SW 1271 (cell line): Measurements from ENCODE around the gene CPSF4.

Experiments
- DNase-seq, 2 experiments: peaks; one replicate each; lab custom pipeline; 2025; lab: John Stamatoyannopoulos, UW

CPSF4 gene

DNA sequence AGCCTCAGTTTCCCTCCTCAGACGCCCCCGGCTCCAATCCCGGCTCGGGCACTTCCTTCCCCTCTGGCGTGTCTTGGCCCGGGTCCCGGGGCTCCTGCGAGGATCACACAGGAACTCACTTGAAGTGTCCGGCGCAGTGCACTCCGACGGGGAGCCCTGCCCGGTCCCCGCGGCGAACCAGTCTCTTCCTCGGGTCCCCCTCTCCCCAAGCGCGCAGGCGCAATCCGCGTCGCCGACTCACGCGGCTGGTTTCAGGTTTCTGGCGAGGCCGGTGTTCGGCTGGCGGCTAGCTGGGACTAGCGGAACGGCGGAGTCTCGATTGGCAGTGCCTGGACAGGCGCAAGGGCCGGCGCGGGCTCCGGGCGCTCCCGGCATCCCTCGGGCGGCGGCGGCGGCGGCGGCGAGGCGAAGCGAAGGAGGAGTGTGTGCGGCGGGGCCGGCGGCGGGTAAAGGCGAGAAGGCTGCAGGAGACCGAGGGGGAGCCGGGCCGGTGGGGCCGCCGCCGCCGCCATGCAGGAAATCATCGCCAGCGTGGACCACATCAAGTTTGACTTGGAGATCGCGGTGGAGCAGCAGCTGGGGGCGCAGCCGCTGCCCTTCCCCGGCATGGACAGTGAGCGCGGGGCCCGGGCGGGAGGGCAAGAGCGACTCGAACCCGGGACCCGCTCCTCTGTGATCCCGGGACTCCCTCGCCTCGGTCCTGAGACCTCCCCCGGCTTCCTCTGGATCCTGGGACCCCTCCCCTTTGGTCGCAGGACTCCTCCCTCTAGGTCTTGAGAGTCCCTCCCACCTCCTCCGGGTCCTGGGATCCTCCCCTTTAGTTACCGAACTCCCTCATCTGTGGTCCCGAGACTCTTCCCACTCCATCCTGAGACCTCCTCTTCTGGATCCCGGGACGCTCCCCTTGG is at the start of gene CPSF4, which contains the start of gene PTCD1:
CPSF4 (plus strand) TSS at position 371 of the 908 bp plus-strand sequence; CDS start at position 511, 140 bp downstream.
PTCD1 (minus strand) TSS at position 226 of the 908 bp plus-strand sequence. CDS start 3,556 bp downstream, outside the sequence.
- peak; percentile 75 to 85 for DNase-seq

DNA sequence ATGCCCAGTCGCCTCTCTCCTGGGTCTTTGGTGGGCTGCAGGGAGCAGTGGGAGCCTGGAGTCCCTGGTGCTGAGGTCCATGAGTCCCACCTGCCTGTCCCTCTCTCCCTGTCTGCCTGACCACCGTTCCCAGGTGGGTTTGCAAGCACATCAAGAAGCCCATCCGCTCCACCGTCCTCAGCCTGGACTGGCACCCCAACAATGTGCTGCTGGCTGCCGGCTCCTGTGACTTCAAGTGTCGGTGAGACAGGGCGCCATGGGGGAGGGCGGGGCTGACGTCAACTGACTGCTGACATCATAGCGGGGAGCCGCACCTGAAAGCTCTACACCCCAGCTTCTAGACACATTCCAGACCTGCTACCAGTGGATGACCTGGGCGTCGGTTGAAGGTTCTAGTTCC is 49.0 kb upstream of the CPSF4 start:
- no peak for DNase-seq

DNA sequence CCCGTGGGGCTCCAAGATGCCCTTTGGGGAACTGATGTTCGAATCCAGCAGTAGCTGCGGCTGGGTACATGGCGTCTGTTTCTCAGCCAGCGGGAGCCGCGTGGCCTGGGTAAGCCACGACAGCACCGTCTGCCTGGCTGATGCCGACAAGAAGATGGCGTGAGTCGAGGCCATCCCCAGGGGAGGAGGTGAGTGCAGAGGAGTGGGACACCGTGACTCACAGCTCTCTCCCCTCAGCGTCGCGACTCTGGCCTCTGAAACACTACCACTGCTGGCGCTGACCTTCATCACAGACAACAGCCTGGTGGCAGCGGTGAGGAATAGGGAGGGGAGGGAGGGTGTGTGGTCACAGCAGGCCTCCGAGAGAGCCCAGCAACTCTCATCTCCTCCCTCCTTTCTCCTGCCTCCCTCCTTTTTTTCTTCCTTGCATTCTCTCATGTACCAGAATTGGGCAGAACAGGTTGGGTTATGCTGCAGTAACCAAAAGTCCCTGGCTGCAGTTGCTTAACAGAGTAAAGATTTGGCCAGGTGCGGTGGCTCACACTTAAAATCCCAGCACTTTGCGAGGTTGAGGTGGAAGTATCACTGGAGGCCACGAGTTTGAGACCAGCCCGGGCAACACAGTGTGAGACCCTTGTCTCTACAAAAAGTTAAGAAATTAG is 47.7 kb upstream of the CPSF4 start:
- no peak for DNase-seq

DNA sequence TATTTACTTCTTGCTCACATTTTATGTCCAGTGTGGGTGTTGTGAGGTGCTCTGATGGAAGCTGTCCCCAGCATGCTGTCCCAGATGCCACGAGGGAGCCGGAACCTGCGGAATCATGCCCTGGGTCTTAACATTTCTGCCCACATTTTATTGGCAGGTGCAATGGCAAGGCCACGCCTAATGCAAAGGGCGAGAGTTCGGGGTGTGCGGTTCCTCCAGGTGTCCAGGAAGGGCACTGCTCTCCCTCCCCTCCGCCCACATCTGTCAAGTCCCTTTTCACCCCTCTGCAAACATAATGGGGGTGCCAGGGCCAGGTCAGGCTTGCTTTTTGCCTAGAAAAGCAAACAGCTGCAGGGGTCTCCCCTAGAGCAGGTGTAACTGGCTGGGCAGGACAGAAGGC is 46.7 kb upstream of the CPSF4 start:
- no peak for DNase-seq

DNA sequence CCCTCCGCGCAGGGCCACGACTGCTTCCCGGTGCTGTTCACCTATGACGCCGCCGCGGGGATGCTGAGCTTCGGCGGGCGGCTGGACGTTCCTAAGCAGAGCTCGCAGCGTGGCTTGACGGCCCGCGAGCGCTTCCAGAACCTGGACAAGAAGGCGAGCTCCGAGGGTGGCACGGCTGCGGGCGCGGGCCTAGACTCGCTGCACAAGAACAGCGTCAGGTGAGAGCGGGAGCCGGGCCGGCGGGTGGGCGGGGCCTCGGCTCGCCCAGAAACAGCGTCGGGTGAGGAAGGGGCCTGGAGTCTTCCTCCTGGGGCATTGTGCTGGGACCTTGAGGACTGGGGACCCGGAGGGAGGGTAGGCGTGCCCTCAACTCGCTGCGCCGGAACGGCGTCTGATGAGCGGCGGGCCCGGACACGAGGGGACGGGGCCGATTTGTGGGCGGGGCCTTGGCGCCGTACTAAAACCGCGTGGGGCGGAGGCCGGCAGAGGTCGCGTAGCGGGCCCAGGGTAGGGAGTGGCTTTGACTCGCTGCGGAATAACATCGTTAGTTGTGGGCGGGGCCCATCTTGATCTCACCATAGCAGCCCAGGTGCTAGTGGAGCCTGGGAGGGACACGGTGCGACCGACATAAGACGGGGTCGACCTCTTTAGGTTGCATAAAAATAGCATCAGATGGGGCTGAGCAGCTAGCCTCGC is 45.9 kb upstream of the CPSF4 start:
- no peak for DNase-seq

DNA sequence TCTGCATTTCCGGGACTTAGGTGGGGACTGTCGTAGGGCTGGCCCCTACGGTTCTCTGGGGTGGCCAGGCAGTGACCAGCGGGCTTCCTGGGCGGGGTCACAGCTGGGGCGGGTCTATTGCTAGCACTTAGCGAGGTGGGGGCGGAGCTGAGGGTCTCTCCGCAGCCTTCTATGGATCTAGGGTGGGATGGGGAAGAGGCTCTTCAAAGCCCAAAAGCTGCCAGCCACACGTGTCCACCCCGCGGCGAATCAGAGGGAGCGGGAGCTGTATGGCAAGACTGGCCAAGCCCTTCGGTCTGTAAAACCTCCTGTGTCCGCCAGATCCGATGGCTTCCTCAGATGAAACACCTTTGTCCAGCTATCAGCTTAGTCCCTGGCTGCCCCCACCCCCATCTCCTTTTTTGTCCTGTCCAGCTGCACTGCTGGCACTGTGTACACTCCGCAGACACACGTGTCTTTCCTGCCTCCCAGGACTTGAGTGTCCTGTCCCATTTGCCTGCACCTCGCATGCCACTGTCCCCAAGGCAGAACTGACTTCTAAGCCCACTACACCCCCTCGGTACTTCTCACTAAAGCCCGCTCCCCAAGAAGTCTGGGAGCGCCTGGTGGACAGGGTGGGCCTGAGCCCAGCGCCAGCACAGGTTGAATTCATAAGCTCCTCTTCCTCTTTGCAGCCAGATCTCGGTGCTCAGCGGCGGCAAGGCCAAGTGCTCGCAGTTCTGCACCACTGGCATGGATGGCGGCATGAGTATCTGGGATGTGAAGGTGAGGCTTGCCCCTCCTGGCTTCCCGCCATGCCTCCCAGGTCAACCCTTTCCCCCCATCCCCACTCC is 45.2 kb upstream of the CPSF4 start:
- no peak for DNase-seq

DNA sequence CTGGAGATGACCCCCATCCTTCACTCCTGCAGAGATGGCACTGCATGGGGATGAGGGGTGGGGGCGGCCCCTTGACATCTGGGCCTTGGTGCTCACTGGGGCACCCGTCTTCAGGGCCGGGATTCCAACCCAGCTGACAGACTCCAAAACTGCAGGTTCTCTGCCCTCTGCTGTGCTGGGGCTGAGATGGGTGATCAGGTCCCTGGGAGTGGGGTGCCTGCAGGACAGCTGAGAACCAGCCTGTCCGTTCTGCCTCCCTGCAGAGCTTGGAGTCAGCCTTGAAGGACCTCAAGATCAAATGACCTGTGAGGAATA is 44.6 kb upstream of the CPSF4 start:
- no peak for DNase-seq

DNA sequence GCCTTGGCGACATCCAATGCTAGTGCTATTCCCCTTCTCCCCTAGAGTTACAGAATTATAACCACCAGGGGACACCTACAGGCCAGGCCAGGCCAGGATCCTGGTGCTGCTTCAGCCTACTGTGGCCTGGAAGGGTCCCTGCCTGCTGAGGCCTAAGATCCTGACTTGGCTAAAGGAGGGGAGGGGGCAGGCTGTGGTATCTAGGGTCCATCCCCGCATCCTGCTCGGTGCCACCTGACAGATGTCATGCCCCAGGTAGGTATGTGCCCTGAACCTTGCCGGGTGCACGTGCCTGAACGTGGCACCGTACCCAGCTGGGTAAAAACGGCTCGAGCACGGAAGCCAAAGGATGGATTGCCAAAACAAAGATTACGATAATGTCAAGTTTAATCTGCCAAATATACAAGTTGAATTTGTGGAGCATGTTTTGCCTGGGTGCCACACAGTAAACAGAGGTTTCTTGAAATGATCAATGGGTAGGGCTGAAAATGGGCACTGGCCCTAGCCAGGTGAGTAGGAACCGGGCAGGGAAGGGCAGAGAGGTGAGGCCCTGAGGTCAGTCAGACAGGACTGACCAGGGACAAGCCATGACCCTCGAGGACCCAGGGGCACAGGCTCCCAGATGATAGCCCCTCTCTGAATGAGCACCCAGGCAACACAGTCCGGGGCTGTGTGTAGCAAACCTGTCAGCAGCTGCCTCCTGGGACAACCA is 43.0 kb upstream of the CPSF4 start:
- no peak for DNase-seq

DNA sequence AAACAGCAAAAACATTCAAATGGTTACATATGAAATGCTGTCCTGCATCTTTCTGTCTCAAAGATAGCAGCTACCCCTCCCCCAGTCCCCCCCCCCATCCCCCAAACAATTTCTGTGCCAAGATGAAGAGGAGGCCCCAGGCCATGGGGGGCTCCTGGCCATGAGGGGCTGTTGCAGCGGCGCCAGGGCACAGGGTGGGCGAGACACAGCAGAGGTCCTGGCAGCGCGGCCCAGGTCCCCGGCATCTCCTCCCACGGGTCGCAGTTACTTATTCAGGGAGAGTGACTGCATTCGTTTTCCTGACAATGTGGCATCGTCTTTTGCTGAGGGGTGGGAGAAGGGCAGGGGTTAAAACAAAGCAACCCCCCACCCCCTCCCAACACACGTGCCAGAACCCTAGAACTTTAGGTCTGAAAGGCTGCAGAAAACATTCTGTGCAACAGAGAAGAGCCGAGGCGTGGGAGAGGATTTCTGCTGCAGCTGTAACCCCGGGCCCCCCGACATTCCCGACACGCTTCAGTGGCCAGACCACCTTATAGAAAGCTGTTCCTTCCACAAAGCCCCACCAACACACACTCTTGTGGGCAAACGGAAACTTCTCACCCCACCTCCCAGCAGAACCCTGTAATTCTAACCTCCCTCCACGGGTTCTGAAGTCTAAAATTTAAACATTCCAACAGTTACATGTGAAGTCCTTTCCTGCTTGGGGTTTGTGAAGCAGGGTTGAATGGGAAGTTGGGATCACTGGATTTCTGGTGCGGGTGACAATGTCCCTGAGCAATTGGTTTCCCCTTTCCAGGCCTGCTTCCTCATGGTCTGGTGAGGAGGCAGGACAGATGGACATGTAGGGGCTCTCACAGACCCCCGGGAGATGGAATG is 42.1 kb upstream of the CPSF4 start:
- DNase-seq = no peak

DNA sequence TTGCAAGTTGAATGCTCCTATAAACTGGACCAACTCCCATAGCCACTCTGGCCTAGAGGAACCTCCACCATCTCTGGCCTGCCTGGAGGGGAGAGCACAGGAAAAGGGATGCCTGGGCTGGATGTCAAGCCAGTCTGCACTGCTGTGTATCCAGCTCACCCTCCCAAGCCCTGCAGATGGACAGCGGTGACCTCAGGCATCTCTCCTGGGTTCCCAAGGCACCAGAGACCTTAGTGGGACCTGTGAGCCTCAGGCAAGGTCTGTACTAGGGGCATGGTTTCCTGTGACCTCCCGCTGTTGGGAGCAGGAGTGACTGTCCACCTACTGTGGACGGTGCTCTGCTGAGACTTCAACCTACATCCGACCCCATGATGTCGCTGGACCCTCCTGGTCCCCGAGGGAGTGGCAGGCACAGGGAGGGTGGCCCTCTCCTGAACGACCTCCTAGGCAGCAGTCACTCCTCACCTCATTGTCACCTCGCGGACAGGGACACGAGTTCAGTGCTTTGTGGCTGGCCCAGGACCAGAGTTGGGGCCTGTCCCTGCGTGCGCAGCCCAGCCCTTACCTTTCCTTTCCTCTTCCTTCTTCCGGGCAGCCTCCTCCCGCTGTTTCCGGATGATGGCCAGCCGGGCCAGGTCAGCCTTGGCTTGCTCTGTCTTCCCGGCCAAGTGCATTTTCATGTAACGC is 41.3 kb upstream of the CPSF4 start:
- DNase-seq = no peak

DNA sequence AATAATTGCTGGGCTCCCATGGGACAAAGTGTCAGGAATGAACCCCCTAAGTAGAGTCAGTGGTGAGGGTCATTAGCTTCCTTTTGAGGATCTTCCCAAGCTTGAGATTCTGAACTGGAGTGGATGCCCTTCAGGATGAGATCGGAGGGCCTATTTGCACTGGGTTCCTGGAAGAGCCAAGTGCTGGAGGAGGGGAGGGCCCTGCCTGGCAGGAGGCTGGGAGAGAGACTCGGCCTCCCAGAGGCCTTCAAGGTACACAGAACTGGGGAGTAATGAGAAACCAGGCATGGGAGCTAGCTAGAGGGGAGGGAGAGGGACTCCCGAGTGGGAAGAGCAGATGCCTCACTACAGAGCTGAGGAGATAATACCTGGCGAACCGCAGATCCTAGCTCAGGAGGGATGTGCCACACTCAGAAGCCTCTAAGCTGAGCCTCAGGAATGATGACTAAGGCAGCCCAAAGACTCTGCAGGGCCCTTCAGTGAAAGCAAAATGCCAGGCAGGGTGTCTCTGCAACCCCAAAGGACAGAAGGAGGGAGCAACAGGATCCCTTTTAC is 39.8 kb upstream of the CPSF4 start:
- DNase-seq = no peak

DNA sequence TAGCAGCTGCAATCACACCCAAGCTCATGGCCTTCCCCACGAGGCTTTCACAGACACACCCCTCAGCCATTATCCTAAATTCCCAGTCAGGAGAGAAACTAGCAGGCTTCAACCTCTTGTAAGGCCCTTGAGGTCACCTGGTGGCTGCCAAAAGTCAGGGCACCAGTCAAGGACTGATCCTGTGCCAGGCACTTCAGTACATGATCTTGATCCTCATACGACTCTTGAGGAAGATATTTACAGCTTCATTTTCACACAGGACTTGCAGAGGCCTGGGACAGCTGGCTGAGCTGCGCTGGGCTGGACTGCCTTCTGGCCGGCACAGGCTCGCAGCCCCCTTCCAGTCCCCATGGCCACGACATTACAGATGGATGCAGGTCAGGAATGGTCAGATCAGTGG is 39.1 kb upstream of the CPSF4 start:
- no peak for DNase-seq

DNA sequence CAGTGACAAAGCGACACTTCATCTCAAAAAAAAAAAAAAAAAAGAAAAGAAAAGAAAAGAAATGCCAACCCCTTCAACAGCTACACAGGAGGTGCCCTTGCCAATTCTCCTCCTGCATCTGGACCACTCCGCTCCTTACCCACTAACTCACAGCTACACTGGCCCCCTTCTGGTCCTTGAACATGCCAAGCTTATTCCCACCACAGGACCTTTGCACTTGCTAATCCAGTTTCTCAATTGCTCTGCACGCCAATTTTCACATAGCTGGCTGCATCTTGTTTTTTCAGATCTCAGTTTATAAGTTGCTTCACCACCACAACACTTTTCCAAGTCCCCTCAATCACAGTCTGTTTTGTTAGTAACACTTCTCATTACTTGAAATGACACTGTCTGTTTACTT is 35.9 kb upstream of the CPSF4 start:
- no peak for DNase-seq

DNA sequence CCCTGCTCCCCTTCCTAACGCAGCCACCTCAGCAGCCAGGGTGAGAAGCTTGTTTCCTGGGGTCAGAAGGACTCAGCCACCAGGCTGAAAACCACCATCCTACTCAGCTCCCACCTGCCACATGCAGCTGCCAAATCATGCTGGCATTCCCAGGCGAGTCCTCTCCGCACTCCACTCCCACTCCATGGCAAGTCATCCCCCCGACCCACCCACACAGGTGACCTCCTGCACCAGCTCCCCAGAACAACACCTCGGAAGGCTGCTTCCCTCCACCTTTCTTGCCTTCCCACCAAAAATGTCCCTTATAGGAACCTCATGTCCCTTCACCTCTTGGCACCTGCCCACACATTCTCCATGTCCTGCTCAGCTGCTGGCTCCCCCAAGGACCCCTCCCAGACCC is 35.0 kb upstream of the CPSF4 start:
- DNase-seq = no peak

DNA sequence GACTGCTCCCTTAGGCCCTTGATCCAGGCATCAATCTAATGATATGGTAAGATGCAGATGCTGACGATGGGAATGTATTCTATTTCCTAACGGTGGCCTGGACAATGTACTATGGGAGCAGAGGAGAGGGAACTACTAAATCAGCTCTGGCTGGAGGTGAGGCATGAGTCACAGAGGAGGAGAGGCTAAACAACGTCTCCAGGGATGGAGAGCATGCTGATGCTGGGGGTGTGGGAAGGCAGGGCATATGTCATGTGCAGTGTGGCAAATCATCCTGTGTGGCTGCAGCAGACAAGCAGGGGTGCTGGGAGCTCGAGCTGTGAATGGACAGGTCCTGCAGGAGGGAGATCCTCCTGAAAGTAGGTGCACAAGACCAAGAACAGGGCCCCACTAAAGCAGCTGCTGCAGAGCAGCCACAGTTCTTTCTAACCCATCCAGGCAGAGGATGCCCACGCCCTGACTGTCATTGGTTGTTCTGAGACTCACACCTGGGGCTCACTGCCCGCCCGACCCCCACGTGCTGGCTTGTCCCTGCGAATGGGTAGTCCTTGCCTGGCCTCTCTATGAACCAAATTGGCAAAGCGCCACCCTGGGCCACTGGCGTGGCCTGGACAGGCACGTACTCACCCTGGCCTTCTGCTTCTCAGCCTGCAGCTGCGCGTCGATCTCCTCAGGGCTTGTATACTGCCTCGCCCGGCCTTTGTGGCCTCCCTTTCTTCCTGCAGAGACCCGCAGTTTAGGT is 34.3 kb upstream of the CPSF4 start:
- no peak for DNase-seq

DNA sequence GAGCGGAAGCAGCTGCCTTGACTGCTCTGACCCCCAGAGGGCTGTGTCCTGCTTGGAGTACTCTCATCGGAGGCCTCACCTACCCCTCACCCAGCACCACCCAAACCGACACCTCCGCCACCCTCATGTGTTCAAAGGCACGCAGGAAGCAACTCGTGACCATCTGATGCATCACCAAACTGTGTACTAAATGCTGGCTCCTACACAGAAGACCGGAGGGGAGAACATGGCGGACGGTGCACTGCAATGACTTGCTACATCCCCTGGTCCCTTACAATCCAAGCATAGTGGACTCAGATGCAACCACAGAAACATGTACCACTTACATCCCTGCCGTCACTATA is 33.8 kb upstream of the CPSF4 start:
- no peak for DNase-seq

DNA sequence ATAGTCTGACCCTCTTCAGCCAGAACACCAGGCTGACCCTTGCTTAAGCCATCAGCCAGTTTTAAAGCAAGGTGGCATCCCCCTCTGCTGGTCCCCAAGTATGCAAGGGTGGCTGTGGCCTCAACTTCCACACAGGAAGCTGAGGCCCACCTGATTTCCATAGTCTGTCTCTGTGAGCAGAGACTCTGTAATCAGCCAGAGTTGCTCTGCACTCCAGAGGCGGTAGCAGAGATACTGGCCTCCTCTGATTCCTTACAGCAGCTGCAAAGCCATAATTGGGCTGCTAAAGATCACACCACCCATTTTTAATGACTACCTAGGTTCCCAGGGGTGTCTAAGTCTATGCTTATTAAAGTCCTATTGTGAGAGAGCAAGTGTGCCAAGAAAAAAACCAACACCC is 32.2 kb upstream of the CPSF4 start:
- DNase-seq = no peak

DNA sequence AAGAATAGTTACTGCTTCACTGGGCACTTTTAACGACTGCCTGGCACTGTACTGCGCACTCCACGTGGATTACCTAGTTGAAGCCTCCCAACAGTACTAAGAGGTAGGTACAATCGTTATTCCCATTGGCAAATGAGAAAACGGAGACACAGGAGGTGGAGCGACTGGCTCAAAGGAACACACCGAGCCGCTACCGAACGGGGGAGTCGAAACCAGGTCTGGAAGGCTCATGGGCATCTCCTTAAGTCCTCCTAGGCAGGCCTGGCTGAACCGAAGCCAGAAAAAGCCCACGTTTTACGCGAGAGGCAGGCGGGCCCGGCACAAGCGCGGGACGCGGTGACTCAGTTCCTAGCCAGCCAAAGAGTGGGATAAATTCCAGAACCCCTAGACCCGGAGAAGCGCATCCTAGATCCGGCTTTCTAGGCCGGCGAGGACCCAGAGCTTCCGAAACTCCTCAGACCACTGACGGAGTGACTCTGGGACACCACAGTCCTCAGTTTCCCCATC is 30.8 kb upstream of the CPSF4 start:
- peak in 1 of 2 experiments; percentile 51 for DNase-seq
